Astrocyte (in vitro differentiated cells and primary cell): ENCODE results near the gene TLL1.

Source experiments
- CTCF ChIP-seq: IDR thresholded peaks from 2 replicates; pipeline ENCODE4 v1.5.1; 2011; ENCODE audit warnings: low read depth, mild to moderate bottlenecking, inconsistent platforms, low read length, moderate library complexity; ENCODE audit not compliant: insufficient read depth
- EZH2 ChIP-seq: IDR thresholded peaks from 2 replicates; pipeline ENCODE4 v1.6.1; 2012; ENCODE audit warnings: mild to moderate bottlenecking, low read length, inconsistent platforms; ENCODE audit not compliant: insufficient read depth

GRCh38 chr4:165964591-165964990 is 91.6 kb downstream of the TLL1 start:
- TF ChIP-seq CTCF (no peak), EZH2 (no peak)
